Stomach smooth muscle (tissue), 2 donors: Measurements from ENCODE around the gene BICD1.
A peak's percentile ranks its signal among the peaks of the same experiment; 100 is the strongest.

Experiments used
- H3K27ac ChIP-seq: one replicate; pipeline ENCODE4 v1.7.0; 2013; ENCODE audit warnings: mild to moderate bottlenecking, low read length, inconsistent platforms
- H3K27me3 ChIP-seq, 2 donors: one replicate each; pipeline ENCODE4 v1.7.0; 2013; ENCODE audit warnings: low read length in 2 of 2; ENCODE audit not compliant: insufficient read depth in 2 of 2, control insufficient read depth in 1 of 2
- H3K36me3 ChIP-seq, 2 donors: one replicate each; pipeline ENCODE4 v1.7.0; 2013; ENCODE audit warnings: low read length in 2 of 2; ENCODE audit not compliant: control insufficient read depth in 2 of 2, insufficient read depth in 2 of 2
- H3K4me1 ChIP-seq: one replicate; pipeline ENCODE4 v1.7.0; 2013; ENCODE audit warnings: low read length; ENCODE audit not compliant: control insufficient read depth, insufficient read depth
- H3K4me3 ChIP-seq, 2 donors: one replicate each; pipeline ENCODE4 v1.7.0; 2013; ENCODE audit warnings: low read length in 2 of 2
- H3K9ac ChIP-seq, 2 donors: one replicate each; pipeline ENCODE4 v1.7.0; 2013; ENCODE audit warnings: low read length in 2 of 2, mild to moderate bottlenecking in 1 of 2
- H3K9me3 ChIP-seq, 2 donors: one replicate each; pipeline ENCODE4 v1.7.0; 2013; ENCODE audit warnings: low read length in 2 of 2; ENCODE audit not compliant: control insufficient read depth in 2 of 2
- donor health status: healthy.
- donor health status: Pancreatic carcinoma.

Gene BICD1

GRCh38 chr12:32117316-32117715, 10.7 kb downstream of the BICD1 start:
- Histone ChIP-seq H3K36me3 (no peaks in the 10 kb centered on the region), H3K27me3 (no peaks in the 10 kb centered on the region), H3K4me1 (peaks cover 7% of the 10 kb centered on the region), H3K4me3 (no peak overlapping the region), H3K9me3 (no peaks in the 10 kb centered on the region), H3K9ac (no peak overlapping the region), H3K27ac (no peak overlapping the region)

- Histone ChIP-seq H3K27me3 (no peaks in the 10 kb centered on the region), H3K4me3 (no peak overlapping the region), H3K4me1 (peaks cover 7% of the 10 kb centered on the region), H3K9me3 (no peaks in the 10 kb centered on the region), H3K9ac (no peak overlapping the region), H3K27ac (no peak overlapping the region), H3K36me3 (no peaks in the 10 kb centered on the region)
Observed at GRCh38 chr12:32118806-32119205, 12.2 kb downstream of the BICD1 start.

- H3K27me3 ChIP-seq = no peaks in the 10 kb centered on the region
- H3K27ac ChIP-seq = no peak overlapping the region
- H3K9ac ChIP-seq = no peak overlapping the region
- no peak overlapping the region for H3K4me3 ChIP-seq
- H3K4me1 ChIP-seq = peaks cover 5% of the 10 kb centered on the region
- no peaks in the 10 kb centered on the region for H3K36me3 ChIP-seq
- no peaks in the 10 kb centered on the region for H3K9me3 ChIP-seq
Observed at GRCh38 chr12:32120419-32120818, 13.8 kb downstream of the BICD1 start.

- H3K27me3 ChIP-seq = no peaks in the 10 kb centered on the region
- H3K9me3 ChIP-seq = no peaks in the 10 kb centered on the region
- no peaks in the 10 kb centered on the region for H3K4me1 ChIP-seq
- H3K4me3 ChIP-seq = no peak overlapping the region
- no peak overlapping the region for H3K27ac ChIP-seq
- H3K9ac ChIP-seq = no peak overlapping the region
- H3K36me3 ChIP-seq = no peaks in the 10 kb centered on the region
Observed at GRCh38 chr12:32124637-32125036, 18.0 kb downstream of the BICD1 start.

- Histone ChIP-seq H3K9ac (no peak overlapping the region), H3K27me3 (no peaks in the 10 kb centered on the region), H3K4me1 (no peaks in the 10 kb centered on the region), H3K27ac (no peak overlapping the region), H3K4me3 (no peak overlapping the region), H3K9me3 (no peaks in the 10 kb centered on the region), H3K36me3 (no peaks in the 10 kb centered on the region)
Observed at GRCh38 chr12:32125455-32126084, 18.9 kb downstream of the BICD1 start.

GRCh38 chr12:32126720-32127119, 20.1 kb downstream of the BICD1 start:
- Histone ChIP-seq H3K9ac (no peak overlapping the region), H3K27me3 (no peaks in the 10 kb centered on the region), H3K4me3 (no peak overlapping the region)

GRCh38 chr12:32131666-32132065, 25.0 kb downstream of the BICD1 start:
- H3K4me3 ChIP-seq = no peak overlapping the region
- H3K4me1 ChIP-seq = peaks cover 2% of the 10 kb centered on the region
- H3K27me3 ChIP-seq = no peaks in the 10 kb centered on the region
- no peaks in the 10 kb centered on the region for H3K9me3 ChIP-seq
- H3K27ac ChIP-seq = no peak overlapping the region
- no peak overlapping the region for H3K9ac ChIP-seq
- no peaks in the 10 kb centered on the region for H3K36me3 ChIP-seq

More at GRCh38 chr12:32126720-32127119, 20.1 kb downstream of the BICD1 start:
- Histone ChIP-seq H3K9me3 (no peaks in the 10 kb centered on the region), H3K36me3 (no peaks in the 10 kb centered on the region), H3K4me1 (no peaks in the 10 kb centered on the region), H3K27ac (no peak overlapping the region)

GRCh38 chr12:32134101-32134888, 27.6 kb downstream of the BICD1 start:
- Histone ChIP-seq H3K9me3 (no peaks in the 10 kb centered on the region), H3K27ac (peak overlapping the region; percentile 42), H3K36me3 (no peaks in the 10 kb centered on the region), H3K4me3 (peak overlapping the region in 1 of 2 donors; percentile 19), H3K4me1 (peaks cover 2% of the 10 kb centered on the region), H3K9ac (no peak overlapping the region), H3K27me3 (no peaks in the 10 kb centered on the region)

GRCh38 chr12:32135967-32136366, 29.3 kb downstream of the BICD1 start:
- no peak overlapping the region for H3K9ac ChIP-seq
- no peaks in the 10 kb centered on the region for H3K27me3 ChIP-seq
- no peak overlapping the region for H3K4me3 ChIP-seq
- no peaks in the 10 kb centered on the region for H3K36me3 ChIP-seq
- H3K27ac ChIP-seq = no peak overlapping the region
- no peaks in the 10 kb centered on the region for H3K9me3 ChIP-seq
- peaks cover 2% of the 10 kb centered on the region for H3K4me1 ChIP-seq

GRCh38 chr12:32136404-32136803, 29.8 kb downstream of the BICD1 start:
- Histone ChIP-seq H3K27ac (no peak overlapping the region), H3K4me3 (no peak overlapping the region), H3K4me1 (peaks cover 2% of the 10 kb centered on the region), H3K36me3 (no peaks in the 10 kb centered on the region), H3K9me3 (no peaks in the 10 kb centered on the region), H3K27me3 (no peaks in the 10 kb centered on the region), H3K9ac (no peak overlapping the region)

- H3K4me3 ChIP-seq = peak overlapping the region in 1 of 2 donors; percentile 50
- peak overlapping the region in 1 of 2 donors; percentile 30 for H3K9ac ChIP-seq
Observed at GRCh38 chr12:32139064-32139421, 32.4 kb downstream of the BICD1 start.

More at GRCh38 chr12:32139064-32139421, 32.4 kb downstream of the BICD1 start:
- H3K36me3 ChIP-seq = no peaks in the 10 kb centered on the region
- no peak overlapping the region for H3K27ac ChIP-seq
- peaks cover 2% of the 10 kb centered on the region for H3K4me1 ChIP-seq
- no peaks in the 10 kb centered on the region for H3K27me3 ChIP-seq
- no peaks in the 10 kb centered on the region for H3K9me3 ChIP-seq
